GM12878 (cell line): Measurements from ENCODE around the gene MAGI1. TPM values are rescaled to one million over a fixed set of nuclear protein-coding genes. Genes with fewer than 3 reads are reported as not detected.

Source experiments
- ATAC-seq: fragments of 200-7000 bp; cut with Tn5 transposase; 3 replicates; pipeline ENCODE4 v1.9.1; 2020; ENCODE audit warnings: mild to moderate bottlenecking, moderate library complexity
- BruUV-seq: library from RNA; stranded (reverse); fragments of 400-500 nt; replicated peaks from 2 replicates; lab custom pipeline; 2021; lab: Mats Ljungman, UMichigan
- CTCF ChIA-PET: fragments of 300-600 bp; sonication (Branson Sonifier 250); formaldehyde crosslinking; extraction: SDS; loops from one replicate; lab custom pipeline; 2021; ENCODE audit warnings: inconsistent platforms; lab: Yijun Ruan, JAX
- POLR2A ChIA-PET: fragments of 350-600 bp; formaldehyde crosslinking; extraction: SDS; loops from one replicate; lab custom pipeline; 2021; ENCODE audit warnings: inconsistent platforms; lab: Charles Lee
- RAD21 ChIA-PET: fragments of 300-600 bp; sonication (Branson Sonifier 250); formaldehyde crosslinking; loops from one replicate; lab custom pipeline; 2023; ENCODE audit warnings: antibody characterized with exemption; ENCODE audit not compliant: unreplicated experiment; lab: Charles Lee
- SMC1A ChIA-PET: fragments of 300-600 bp; sonication (Branson Sonifier 250); formaldehyde crosslinking; loops from one replicate; lab custom pipeline; 2023; ENCODE audit not compliant: unreplicated experiment, uncharacterized antibody; lab: Charles Lee
- DNase-seq: peaks from one replicate; pipeline ENCODE4 v3.0.0-alpha.2; 2011; ENCODE audit warnings: low read depth, low spot score
- FAIRE-seq: peaks from 3 replicates; lab custom pipeline; 2011; peaks lifted over from hg19 to GRCh38; lab: Jason Lieb, UNC
- H2AFZ ChIP-seq: 2 replicates; pipeline ENCODE4 v1.6.0; 2011; ENCODE audit warnings: low read depth, low read length, control low read depth; ENCODE audit not compliant: control insufficient read depth
- H3K27ac ChIP-seq: 2 replicates; pipeline ENCODE4 v1.5.1; 2011; ENCODE audit warnings: control low read depth; ENCODE audit not compliant: control insufficient read depth, insufficient read depth
- H3K27me3 ChIP-seq, 2 experiments: replicated peaks in 1 of 2; 2 replicates each; pipeline versions ENCODE4 v1.6.0 to v1.6.1; 2011; ENCODE audit warnings: low read length in 1 of 2; ENCODE audit not compliant: control insufficient read depth in 2 of 2, insufficient read depth in 2 of 2
- H3K36me3 ChIP-seq, 2 experiments: 2 replicates each; pipeline ENCODE4 v1.5.1; 2011; ENCODE audit warnings: low read length in 1 of 2; ENCODE audit not compliant: control insufficient read depth in 2 of 2, insufficient read depth in 2 of 2
- H3K4me1 ChIP-seq: 2 replicates; pipeline ENCODE4 v1.6.1; 2011; ENCODE audit warnings: mild to moderate bottlenecking, low read length, moderate library complexity, mixed read lengths; ENCODE audit not compliant: control insufficient read depth, insufficient read depth
- H3K4me2 ChIP-seq: 2 replicates; pipeline ENCODE4 v1.6.0; 2011; ENCODE audit warnings: control low read depth; ENCODE audit not compliant: control insufficient read depth, insufficient read depth
- H3K4me3 ChIP-seq: fragments of 200-600 bp; sonication (generic); 2 replicates; pipeline ENCODE4 v1.5.1; 2016
- H3K79me2 ChIP-seq: 2 replicates; pipeline ENCODE4 v1.6.0; 2011; ENCODE audit warnings: low read length; ENCODE audit not compliant: control insufficient read depth, insufficient read depth
- H3K9ac ChIP-seq: 2 replicates; pipeline ENCODE4 v1.8.0; 2011; ENCODE audit warnings: low read length, control low read depth, mixed read lengths; ENCODE audit not compliant: control insufficient read depth, insufficient read depth
- H3K9me3 ChIP-seq: replicated peaks from 3 replicates; pipeline ENCODE4 v1.5.1; 2011; ENCODE audit warnings: mild to moderate bottlenecking, low read length; ENCODE audit not compliant: control insufficient read depth, insufficient read depth
- H4K20me1 ChIP-seq: 2 replicates; pipeline ENCODE4 v1.6.0; 2011; ENCODE audit not compliant: control insufficient read depth, insufficient read depth
- ASH2L ChIP-seq: fragments of 300-600, 200-600 bp; sonication (generic); IDR thresholded peaks from 2 replicates; pipeline ENCODE4 v1.6.1; 2017; ENCODE audit warnings: low read depth, mild to moderate bottlenecking, borderline replicate concordance
- ATF7 ChIP-seq: fragments of 450-650 bp; IDR thresholded peaks from 2 replicates; pipeline ENCODE4 v1.6.1; 2016; ENCODE audit warnings: low read depth, mild to moderate bottlenecking
- FOXK2 ChIP-seq: fragments of 450-650 bp; IDR thresholded peaks from 2 replicates; pipeline ENCODE4 v1.6.1; 2017; ENCODE audit warnings: mild to moderate bottlenecking, moderate library complexity
- NBN ChIP-seq: fragments of 450-650 bp; IDR thresholded peaks from 2 replicates; pipeline ENCODE4 v1.6.1; 2016
- NRF1 ChIP-seq: conservative IDR thresholded peaks from 2 replicates; pipeline ENCODE4 v1.6.1; 2011; ENCODE audit warnings: mild to moderate bottlenecking, low read depth, low read length, improper control_type of control experiment
- SP1 ChIP-seq: IDR thresholded peaks from one replicate; pipeline ENCODE4 v1.6.1; 2011; ENCODE audit warnings: low read depth, low read length
- ZNF622 ChIP-seq: fragments of 450-650 bp; IDR thresholded peaks from 2 replicates; pipeline ENCODE4 v1.6.1; 2017; ENCODE audit warnings: mild to moderate bottlenecking, inconsistent platforms
- WGBS: methylation state at CpG from one replicate; pipeline ENCODE4 v1.1.6; 2016; ENCODE audit warnings: low lambda C conversion rate; ENCODE audit not compliant: insufficient replicate concordance, insufficient coverage; ENCODE audit errors: missing lambda C conversion rate; 5-methylcytosine and 5-hydroxymethylcytosine counted together
- in situ Hi-C: fragments of 300-500 bp; cut with MboI; formaldehyde crosslinking; loops from 9 replicates; pipeline ENCODE4 v1.14.3; 2018; ENCODE audit warnings: mixed read lengths
- intact Hi-C: fragments of 100-400 bp; cut with micrococcal nuclease; formaldehyde crosslinking; loops from one replicate; pipeline ENCODE4 v1.14.2; 2022; ENCODE audit not compliant: unreplicated experiment
- polyA plus RNA-seq, 11 experiments: library from polyadenylated mRNA; depleted of rRNA in 4 of 11; unstranded in 6 of 11; stranded (reverse) in 5 of 11; fragments of >200 nt; fragmentation: Nextera tagmentation in 4 of 11; fragmentation: Illumina TruSeq in 1 of 11; extraction: Ambion mirVana in 4 of 11; extraction: Trizol in 1 of 11; gene quantifications; 1 replicate in 1 of 11; 2 replicates in 10 of 11; pipeline versions ENCODE4 v1.2.1 to v1.2.3, GENCODE V29; 2011 to 2016; ENCODE audit warnings: inconsistent platforms in 2 of 11, missing spikeins in 2 of 11, low read depth in 1 of 11
- total RNA-seq, 4 experiments: library from RNA; depleted of rRNA in 3 of 4; stranded (reverse); fragments of >200 nt in 3 of 4; fragmentation: Illumina TruSeq in 1 of 4; extraction: Trizol in 1 of 4; gene quantifications; 2 replicates each; pipeline versions ENCODE4 v1.2.1 to v1.2.3, GENCODE V29; 2013 to 2021
- TF ChIP-seq, protein P1 (sequence below): IDR thresholded peaks from 2 replicates; pipeline ENCODE4 v1.6.1; 2011; ENCODE audit warnings: low read depth, mild to moderate bottlenecking, low read length, moderate library complexity, borderline replicate concordance; ENCODE audit errors: extremely low read depth
- TF ChIP-seq, protein P2 (sequence below): IDR thresholded peaks from 2 replicates; pipeline ENCODE4 v1.6.1; 2012; ENCODE audit warnings: low read depth, low read length, improper control_type of control experiment

MAGI1 gene
- total and polyA plus RNA-seq, 10 of the 15 experiments (the other 5 are each of a cell fraction or from before 2014, with no cell fraction given) = 0.02 to 3.3 (median 0.29) TPM; not detected in 1

DNA sequence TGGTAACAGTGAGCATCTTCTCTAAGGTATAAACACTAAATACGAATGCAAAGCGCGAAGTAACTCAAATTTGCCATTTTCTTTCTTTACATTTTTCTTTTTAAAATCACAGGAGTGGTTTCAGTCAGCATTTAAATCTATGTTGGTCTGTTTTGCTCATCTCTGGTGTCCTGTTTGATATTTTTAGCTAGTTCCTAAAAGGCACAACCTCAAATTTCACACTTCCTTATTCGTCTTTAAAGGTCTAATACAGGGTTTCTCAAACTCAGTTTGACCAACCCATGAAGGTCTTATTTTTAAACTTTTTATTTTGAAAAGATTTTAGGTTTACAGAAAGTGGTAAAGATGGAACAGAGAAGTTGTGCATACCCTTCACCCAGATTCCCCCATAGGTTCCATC, 201.1 kb downstream of the MAGI1 start (continued):
- TF ChIP-seq, protein P1, sequence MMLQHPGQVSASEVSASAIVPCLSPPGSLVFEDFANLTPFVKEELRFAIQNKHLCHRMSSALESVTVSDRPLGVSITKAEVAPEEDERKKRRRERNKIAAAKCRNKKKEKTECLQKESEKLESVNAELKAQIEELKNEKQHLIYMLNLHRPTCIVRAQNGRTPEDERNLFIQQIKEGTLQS = no peak
- TF ChIP-seq, protein P2, sequence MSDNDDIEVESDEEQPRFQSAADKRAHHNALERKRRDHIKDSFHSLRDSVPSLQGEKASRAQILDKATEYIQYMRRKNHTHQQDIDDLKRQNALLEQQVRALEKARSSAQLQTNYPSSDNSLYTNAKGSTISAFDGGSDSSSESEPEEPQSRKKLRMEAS = no peak

DNA sequence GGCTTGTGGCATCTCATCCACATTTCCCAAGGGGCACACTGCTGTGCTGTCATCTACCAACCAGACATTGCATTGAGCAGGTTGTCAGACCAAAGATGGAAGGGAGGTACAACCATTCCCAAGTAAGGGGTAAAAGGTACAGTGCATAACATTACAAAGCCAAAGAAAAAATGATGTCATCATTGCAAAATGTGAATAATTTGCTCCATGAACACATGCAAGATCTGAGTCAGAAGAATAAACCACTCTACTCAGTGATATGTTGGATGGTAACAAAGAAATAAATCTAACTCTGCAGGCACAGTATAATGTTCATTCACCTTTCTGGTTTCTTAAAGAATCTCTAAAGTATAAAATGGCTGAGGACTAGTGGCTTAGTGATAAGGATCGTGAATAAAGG, 202.7 kb downstream of the MAGI1 start:
- H3K4me3 ChIP-seq = no peak overlapping the region
- ChIA-PET SMC1A (no interaction called here), POLR2A (no interaction called here), RAD21 (no interaction called here), CTCF (no interaction called here)
- no peaks in the 10 kb centered on the region for H4K20me1 ChIP-seq
- in situ Hi-C loops = no loop called here
- H3K9me3 ChIP-seq = no peaks in the 10 kb centered on the region; the same call in 2 of the 3 replicates
- ATAC-seq = no peak
- intact Hi-C loops = no loop called here
- DNase-seq = no peak
- no peak overlapping the region for H3K9ac ChIP-seq
- H3K79me2 ChIP-seq = no peaks in the 10 kb centered on the region
- BruUV-seq = no TSS peak
- 0% methylated on average over 1 of the region's 1 CpG for WGBS
- H2AFZ ChIP-seq = no peak overlapping the region
- H3K36me3 ChIP-seq = no peaks in the 10 kb centered on the region
- H3K27ac ChIP-seq = no peak overlapping the region
- no peak overlapping the region for H3K4me2 ChIP-seq
- no peaks in the 10 kb centered on the region for H3K27me3 ChIP-seq
- H3K4me1 ChIP-seq = peaks cover 11% of the 10 kb centered on the region
- FAIRE-seq = no peak
- TF ChIP-seq ASH2L = no peak
- TF ChIP-seq NBN = no peak
- no peak for TF ChIP-seq ZNF622
- TF ChIP-seq NRF1 = no peak
- no peak for TF ChIP-seq SP1
- TF ChIP-seq ATF7 = peak; percentile 18; the same call in 1 of the 2 replicates
- no peak for TF ChIP-seq FOXK2
- TF ChIP-seq, all 136 proteins: peak for 1
